ENCODE measurements around the gene ADM5.

DNA sequence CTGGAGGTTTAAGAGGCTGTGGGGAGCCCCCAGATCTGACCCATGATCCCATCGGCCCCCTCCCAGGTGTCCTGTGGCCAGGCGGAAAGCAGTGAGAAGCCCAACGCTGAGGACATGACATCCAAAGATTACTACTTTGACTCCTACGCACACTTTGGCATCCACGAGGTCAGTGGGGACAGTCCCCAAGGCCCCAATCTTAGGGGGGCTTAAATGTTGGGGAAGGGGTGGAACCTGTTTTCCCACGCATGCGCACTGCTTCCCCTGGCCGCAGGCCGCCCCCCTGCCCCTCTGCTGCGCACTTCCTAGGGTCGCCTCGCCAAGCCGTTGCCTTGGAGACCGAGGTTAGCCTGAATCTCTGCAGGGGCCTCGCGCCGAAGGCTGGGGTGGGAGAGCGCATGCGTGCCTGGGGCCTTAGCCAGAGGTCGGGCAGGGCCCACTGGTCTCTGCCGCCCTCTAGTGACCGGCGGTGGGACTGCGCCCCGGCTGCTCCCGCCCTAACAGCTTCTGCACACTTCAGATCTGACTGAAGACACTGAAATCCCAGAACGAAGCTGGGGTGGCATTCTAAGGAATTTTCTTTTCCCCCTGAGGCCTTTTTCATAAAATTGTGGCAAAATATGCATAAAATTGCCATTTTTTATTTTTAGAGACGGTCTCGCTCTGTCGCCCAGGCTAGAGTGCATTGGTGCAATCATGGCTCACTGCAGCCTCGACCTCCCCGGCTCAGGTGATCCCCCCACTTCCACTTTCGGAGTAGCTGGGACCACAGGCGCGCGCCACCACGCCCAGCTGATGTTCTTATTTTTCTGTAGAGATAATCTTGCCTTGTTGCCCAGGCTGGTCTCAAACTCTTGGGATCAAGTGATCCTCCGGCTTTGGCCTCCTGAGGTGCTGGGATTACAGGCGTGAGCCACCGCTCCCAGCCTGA, 8.7 kb upstream of the ADM5 start:
- TF ChIP-seq POLR2AphosphoS5 (IDR thresholded peaks at IDR 0.05) (peak; percentile 65 to 86 (median 76)), POLR2A (IDR thresholded peaks at IDR 0.05) (no peak)
- TF ChIP-seq, protein P1, sequence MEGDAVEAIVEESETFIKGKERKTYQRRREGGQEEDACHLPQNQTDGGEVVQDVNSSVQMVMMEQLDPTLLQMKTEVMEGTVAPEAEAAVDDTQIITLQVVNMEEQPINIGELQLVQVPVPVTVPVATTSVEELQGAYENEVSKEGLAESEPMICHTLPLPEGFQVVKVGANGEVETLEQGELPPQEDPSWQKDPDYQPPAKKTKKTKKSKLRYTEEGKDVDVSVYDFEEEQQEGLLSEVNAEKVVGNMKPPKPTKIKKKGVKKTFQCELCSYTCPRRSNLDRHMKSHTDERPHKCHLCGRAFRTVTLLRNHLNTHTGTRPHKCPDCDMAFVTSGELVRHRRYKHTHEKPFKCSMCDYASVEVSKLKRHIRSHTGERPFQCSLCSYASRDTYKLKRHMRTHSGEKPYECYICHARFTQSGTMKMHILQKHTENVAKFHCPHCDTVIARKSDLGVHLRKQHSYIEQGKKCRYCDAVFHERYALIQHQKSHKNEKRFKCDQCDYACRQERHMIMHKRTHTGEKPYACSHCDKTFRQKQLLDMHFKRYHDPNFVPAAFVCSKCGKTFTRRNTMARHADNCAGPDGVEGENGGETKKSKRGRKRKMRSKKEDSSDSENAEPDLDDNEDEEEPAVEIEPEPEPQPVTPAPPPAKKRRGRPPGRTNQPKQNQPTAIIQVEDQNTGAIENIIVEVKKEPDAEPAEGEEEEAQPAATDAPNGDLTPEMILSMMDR (IDR thresholded peaks at IDR 0.05 in 8 of 11, conservative IDR thresholded peaks at IDR 0.05 in 3 of 11) = peak; percentile 95 to 100 (median 100)

Data from spleen (tissue), 7 donors.